HG03175 (cell line): Measurements from ENCODE around the gene SLC35G1.

ENCODE experiments used
- ATAC-seq: cut with Tn5 transposase; IDR thresholded peaks from one replicate; pipeline ENCODE4 v1.9.1; 2021; ENCODE audit warnings: mild to moderate bottlenecking, moderate library complexity; ENCODE audit not compliant: unreplicated experiment

SLC35G1 gene

GRCh38 chr10:93947055-93947454, 53.3 kb downstream of the SLC35G1 start:
- ATAC-seq: no peak

DNA sequence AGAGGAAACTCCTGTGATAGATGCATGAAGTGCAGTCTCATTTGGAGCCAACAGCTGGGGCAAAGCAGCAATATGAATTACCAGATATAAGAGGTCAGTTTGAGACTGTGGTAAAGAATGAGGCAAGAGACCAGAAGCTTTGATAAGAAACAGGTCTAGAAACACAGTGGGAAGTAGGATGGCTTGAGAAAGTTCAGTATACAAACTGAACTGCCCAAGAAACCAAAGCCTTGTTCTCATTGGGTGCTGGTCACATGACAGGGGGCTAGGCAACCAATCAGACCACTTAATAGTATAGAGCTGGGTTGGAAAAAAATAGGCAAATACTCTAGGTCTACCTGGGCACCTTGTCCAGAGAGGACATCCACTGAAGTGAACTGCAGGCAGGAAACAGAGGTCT, 53.7 kb downstream of the SLC35G1 start:
- ATAC-seq: no peak

GRCh38 chr10:93951905-93952304, 58.1 kb downstream of the SLC35G1 start:
- ATAC-seq: no peak
